Measurements from ENCODE around the gene GOLIM4.

GOLIM4 gene

DNA sequence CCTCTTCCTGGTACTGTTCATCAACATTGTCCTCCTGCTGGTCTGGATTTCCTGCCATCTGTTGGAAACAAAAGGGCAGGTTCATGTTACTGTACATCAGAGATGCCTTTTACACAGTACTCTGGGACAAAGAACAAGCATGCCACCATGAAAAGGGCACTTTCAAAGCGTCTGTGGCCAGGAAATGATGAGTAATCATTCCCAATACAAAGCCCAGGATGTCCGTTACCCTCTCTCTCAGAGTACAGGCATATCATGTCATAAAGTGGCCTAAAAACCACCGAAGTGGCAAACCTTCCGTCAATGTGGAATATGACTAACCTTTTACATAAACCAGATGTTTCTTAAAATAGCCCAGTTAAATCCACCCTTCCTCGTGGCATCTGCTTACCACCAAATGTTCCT is 71.2 kb downstream of the GOLIM4 start:
- TF ChIP-seq FOXM1 (IDR thresholded peaks at IDR 0.05; ENCODE audit: borderline replicate concordance, low read depth) (no peak), EP300 (IDR thresholded peaks at IDR 0.05; ENCODE audit: borderline replicate concordance) (no peak), YY1 (IDR thresholded peaks at IDR 0.05; ENCODE audit: low read depth) (no peak), CREB1 (IDR thresholded peaks at IDR 0.05; ENCODE audit: low read depth) (no peak), TEAD4 (IDR thresholded peaks at IDR 0.05) (no peak), NFIC (IDR thresholded peaks at IDR 0.05) (no peak), TAF1 (IDR thresholded peaks at IDR 0.05; ENCODE audit: low read depth) (no peak), EGR1 (IDR thresholded peaks at IDR 0.05) (no peak), TCF12 (IDR thresholded peaks at IDR 0.05; ENCODE audit: low read depth) (no peak), ZBTB7A (IDR thresholded peaks at IDR 0.05; ENCODE audit: low read depth) (no peak), RAD21 (IDR thresholded peaks at IDR 0.05; ENCODE audit: low read depth) (no peak), CEBPB (IDR thresholded peaks at IDR 0.05) (no peak)
- TF ChIP-seq, protein P1, sequence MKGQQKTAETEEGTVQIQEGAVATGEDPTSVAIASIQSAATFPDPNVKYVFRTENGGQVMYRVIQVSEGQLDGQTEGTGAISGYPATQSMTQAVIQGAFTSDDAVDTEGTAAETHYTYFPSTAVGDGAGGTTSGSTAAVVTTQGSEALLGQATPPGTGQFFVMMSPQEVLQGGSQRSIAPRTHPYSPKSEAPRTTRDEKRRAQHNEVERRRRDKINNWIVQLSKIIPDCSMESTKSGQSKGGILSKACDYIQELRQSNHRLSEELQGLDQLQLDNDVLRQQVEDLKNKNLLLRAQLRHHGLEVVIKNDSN (IDR thresholded peaks at IDR 0.05), result no peak
- TF ChIP-seq, protein P2, sequence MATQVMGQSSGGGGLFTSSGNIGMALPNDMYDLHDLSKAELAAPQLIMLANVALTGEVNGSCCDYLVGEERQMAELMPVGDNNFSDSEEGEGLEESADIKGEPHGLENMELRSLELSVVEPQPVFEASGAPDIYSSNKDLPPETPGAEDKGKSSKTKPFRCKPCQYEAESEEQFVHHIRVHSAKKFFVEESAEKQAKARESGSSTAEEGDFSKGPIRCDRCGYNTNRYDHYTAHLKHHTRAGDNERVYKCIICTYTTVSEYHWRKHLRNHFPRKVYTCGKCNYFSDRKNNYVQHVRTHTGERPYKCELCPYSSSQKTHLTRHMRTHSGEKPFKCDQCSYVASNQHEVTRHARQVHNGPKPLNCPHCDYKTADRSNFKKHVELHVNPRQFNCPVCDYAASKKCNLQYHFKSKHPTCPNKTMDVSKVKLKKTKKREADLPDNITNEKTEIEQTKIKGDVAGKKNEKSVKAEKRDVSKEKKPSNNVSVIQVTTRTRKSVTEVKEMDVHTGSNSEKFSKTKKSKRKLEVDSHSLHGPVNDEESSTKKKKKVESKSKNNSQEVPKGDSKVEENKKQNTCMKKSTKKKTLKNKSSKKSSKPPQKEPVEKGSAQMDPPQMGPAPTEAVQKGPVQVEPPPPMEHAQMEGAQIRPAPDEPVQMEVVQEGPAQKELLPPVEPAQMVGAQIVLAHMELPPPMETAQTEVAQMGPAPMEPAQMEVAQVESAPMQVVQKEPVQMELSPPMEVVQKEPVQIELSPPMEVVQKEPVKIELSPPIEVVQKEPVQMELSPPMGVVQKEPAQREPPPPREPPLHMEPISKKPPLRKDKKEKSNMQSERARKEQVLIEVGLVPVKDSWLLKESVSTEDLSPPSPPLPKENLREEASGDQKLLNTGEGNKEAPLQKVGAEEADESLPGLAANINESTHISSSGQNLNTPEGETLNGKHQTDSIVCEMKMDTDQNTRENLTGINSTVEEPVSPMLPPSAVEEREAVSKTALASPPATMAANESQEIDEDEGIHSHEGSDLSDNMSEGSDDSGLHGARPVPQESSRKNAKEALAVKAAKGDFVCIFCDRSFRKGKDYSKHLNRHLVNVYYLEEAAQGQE (IDR thresholded peaks at IDR 0.05; ENCODE audit: low read depth), result no peak
- TF ChIP-seq, protein P3, sequence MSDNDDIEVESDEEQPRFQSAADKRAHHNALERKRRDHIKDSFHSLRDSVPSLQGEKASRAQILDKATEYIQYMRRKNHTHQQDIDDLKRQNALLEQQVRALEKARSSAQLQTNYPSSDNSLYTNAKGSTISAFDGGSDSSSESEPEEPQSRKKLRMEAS (IDR thresholded peaks at IDR 0.05), result no peak

DNA sequence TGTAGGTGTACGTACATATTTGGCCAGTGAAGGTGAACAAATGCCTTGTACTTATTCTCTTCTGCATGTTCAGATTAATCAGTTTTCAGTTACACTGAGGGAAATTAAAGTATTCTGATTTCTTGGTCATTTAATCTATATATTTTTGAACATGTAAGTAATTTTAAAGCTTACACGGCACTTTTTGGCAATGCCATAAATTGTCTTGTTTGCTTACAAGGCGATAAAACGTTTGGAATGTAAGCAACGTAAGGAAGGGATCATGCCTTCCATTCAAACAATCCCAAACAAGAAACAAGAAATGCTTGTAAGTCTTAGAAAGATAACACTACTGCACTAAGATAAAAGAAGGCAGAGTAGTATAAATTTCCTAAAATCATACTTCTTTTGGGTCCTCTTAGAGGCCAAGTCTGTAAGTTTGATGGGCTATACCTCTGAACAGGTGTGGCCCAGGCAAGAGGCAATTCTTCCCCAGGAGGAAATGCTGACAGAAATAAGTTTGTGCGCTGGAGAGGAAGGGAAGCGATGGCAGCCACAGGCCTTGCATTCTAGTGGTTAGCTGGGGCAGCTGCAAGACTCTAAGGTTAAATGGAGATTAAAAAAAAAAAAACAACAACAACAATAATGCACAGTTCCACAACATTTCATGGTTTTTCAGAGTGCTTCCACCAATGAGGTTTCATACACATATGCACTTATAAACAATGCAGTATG is 73.8 kb downstream of the GOLIM4 start:
- no peak for TF ChIP-seq CREB1 (IDR thresholded peaks at IDR 0.05; ENCODE audit: low read depth)
- no peak for TF ChIP-seq RAD21 (IDR thresholded peaks at IDR 0.05; ENCODE audit: low read depth)
- TF ChIP-seq, protein P1 (IDR thresholded peaks at IDR 0.05), result no peak
- no peak for TF ChIP-seq EP300 (IDR thresholded peaks at IDR 0.05; ENCODE audit: borderline replicate concordance)
- TF ChIP-seq TCF12 (IDR thresholded peaks at IDR 0.05; ENCODE audit: low read depth), result no peak
- no peak for TF ChIP-seq YY1 (IDR thresholded peaks at IDR 0.05; ENCODE audit: low read depth)
- TF ChIP-seq FOXM1 (IDR thresholded peaks at IDR 0.05; ENCODE audit: borderline replicate concordance, low read depth), result no peak
- no peak for TF ChIP-seq ZBTB7A (IDR thresholded peaks at IDR 0.05; ENCODE audit: low read depth)
- no peak for TF ChIP-seq NFIC (IDR thresholded peaks at IDR 0.05)
- TF ChIP-seq CEBPB (IDR thresholded peaks at IDR 0.05), result no peak
- TF ChIP-seq, protein P2 (IDR thresholded peaks at IDR 0.05; ENCODE audit: low read depth), result no peak
- TF ChIP-seq, protein P3 (IDR thresholded peaks at IDR 0.05), result no peak
- no peak for TF ChIP-seq EGR1 (IDR thresholded peaks at IDR 0.05)
- no peak for TF ChIP-seq TEAD4 (IDR thresholded peaks at IDR 0.05)
- TF ChIP-seq TAF1 (IDR thresholded peaks at IDR 0.05; ENCODE audit: low read depth), result no peak

DNA sequence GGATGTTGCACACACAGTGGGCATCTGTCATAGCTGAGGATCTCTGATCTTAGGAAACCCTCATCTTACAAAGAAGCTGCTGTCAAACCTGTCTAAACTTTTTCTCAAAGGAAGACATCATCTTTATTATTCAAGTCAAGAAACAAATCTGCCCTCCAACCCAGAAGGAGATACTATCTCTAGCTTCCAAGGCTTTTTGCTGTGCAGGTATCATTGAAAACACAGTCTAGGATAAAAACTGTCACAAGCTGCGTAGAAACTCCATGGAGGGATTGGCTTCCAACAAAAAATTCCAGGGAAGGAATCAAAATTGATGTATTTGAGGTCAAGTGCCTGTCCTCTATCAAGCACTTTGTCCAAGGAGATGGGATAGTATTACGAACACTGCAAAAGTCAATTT is 89.1 kb downstream of the GOLIM4 start:
- no peak for TF ChIP-seq TEAD4 (IDR thresholded peaks at IDR 0.05)
- TF ChIP-seq FOXM1 (IDR thresholded peaks at IDR 0.05; ENCODE audit: borderline replicate concordance, low read depth), result no peak
- no peak for TF ChIP-seq YY1 (IDR thresholded peaks at IDR 0.05; ENCODE audit: low read depth)
- no peak for TF ChIP-seq CEBPB (IDR thresholded peaks at IDR 0.05)

DNA sequence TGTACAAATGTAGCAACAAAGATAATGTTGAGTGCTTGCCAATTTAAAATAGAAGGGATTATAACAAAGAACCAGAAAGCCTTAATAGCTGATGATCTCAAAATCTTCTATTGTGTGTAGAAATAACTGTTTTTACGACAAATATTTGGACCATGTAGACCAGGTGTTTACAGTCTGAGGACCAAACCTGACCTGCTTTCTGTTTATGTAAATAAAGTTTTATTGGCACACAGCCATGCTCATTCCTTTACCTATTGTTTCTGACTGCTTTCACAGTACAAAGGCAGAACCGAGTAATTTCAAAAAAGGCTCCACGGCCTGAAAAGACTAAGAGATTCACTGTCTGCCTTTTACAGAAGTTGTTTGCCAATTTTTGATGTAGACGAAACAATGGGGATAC is 91.8 kb downstream of the GOLIM4 start:
- TF ChIP-seq CEBPB (IDR thresholded peaks at IDR 0.05), result no peak
- TF ChIP-seq NFIC (IDR thresholded peaks at IDR 0.05), result 0 out of 2 replicates have a peak, but pooled peaks have one; percentile 17

DNA sequence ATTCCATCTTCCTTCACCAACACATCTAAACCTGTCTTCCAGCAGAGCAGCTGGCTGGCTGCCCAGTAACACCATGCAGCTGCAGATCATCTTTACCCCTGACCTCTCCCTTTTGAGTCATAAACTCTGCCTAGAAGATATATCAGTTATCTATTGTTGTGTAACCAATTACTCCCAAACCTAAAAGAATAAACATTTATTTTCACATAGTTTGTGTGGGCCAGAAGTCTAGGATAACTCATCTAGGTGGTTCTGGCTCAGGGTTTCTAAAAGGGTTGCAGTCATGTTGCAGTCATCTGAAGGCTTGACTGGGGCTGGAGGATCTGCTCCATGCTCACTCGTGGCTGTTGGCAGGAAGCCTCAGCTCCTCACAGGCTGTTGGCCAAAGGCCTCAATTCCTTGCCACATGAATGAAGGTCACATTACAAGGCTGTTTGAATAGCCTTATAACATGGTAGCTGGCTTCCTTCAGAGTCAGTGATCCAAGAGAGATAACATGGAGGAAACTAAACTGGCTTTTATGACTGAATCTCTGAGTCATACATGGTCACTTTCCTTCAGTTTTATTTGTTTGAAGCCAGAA is 92.8 kb downstream of the GOLIM4 start:
- TF ChIP-seq FOXM1 (IDR thresholded peaks at IDR 0.05; ENCODE audit: borderline replicate concordance, low read depth) (no peak), TAF1 (IDR thresholded peaks at IDR 0.05; ENCODE audit: low read depth) (no peak), RAD21 (IDR thresholded peaks at IDR 0.05; ENCODE audit: low read depth) (no peak)

DNA sequence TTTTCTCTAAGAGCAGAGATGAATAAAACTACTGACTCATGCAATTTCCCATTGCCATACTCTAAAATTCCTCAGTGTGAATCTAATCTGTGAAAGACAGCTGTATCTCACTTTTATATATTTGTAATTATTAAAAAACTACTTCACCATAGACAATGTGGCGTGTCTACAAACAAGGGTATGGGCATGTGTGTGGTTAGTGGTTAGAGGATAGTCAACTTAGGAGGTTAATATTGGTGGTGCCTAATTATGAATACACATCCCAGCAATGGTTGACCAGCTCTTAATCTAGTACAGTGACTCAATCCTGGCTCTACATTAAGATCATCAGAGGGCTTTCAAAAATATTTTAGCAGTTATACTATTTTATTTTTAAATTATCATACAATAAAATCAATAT is 94.5 kb downstream of the GOLIM4 start:
- TF ChIP-seq TEAD4 (IDR thresholded peaks at IDR 0.05) (no peak), CREB1 (IDR thresholded peaks at IDR 0.05; ENCODE audit: low read depth) (no peak), TCF12 (IDR thresholded peaks at IDR 0.05; ENCODE audit: low read depth) (no peak), RAD21 (IDR thresholded peaks at IDR 0.05; ENCODE audit: low read depth) (no peak)
- TF ChIP-seq, protein P1 (IDR thresholded peaks at IDR 0.05), result no peak
- TF ChIP-seq, protein P3 (IDR thresholded peaks at IDR 0.05), result no peak

Measured in Ishikawa (cell line).